COLO668 (cell line): ENCODE data around the gene USF1.
"Not testable (repeated sequence)": the region's sequence is repeated elsewhere in the genome, so short reads cannot be mapped to it uniquely, and the experiment has no call there.

Experiments used
- DNase-seq: peaks from one replicate; lab custom pipeline; 2025; ENCODE audit not compliant: unreplicated experiment; lab: John Stamatoyannopoulos, UW

Gene USF1

GRCh38 chr1:160992036-160992435 is 53.7 kb downstream of the USF1 start:
- not testable (repeated sequence) for DNase-seq
